ENCODE results near the gene SLC39A11. TPM values are rescaled to one million over a fixed set of nuclear protein-coding genes. Genes with fewer than 3 reads are reported as not detected.

Gene SLC39A11
- total and polyA plus RNA-seq, 2 of the 13 experiments (the other 11 are each of a cell fraction or from before 2014, with no cell fraction given): 17.2 to 31.5 TPM

DNA sequence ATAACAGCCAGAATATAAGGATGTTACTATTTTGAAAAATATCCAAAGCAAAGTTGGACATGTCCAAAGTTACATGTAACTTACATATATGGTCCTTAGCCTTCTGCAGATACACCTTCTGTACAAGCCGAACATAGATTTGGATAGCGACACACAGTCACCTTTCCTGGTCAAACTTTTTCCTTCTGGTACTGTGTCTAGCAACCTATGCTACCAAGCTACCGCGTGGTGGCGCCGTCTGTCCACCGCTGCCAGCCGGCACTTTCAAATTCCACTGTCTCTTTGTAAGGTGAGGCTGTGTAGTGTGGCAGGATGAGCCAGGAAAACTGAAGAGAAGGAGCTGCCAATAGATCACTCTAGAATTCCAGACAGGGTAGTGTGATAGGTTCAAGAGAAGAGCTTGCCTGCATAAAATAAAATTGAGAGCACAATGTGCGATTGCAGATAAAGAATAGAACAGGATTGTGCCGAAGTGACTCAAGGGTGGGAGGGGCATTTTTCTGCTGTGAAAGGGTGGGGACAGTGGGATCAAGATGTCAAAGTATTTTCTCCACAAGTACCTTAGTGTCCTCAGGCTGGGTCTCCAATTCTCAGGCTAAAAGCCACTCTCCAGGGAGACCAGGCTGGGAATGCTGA, 366.9 kb downstream of the SLC39A11 start (continued):
- TF ChIP-seq, protein P1, sequence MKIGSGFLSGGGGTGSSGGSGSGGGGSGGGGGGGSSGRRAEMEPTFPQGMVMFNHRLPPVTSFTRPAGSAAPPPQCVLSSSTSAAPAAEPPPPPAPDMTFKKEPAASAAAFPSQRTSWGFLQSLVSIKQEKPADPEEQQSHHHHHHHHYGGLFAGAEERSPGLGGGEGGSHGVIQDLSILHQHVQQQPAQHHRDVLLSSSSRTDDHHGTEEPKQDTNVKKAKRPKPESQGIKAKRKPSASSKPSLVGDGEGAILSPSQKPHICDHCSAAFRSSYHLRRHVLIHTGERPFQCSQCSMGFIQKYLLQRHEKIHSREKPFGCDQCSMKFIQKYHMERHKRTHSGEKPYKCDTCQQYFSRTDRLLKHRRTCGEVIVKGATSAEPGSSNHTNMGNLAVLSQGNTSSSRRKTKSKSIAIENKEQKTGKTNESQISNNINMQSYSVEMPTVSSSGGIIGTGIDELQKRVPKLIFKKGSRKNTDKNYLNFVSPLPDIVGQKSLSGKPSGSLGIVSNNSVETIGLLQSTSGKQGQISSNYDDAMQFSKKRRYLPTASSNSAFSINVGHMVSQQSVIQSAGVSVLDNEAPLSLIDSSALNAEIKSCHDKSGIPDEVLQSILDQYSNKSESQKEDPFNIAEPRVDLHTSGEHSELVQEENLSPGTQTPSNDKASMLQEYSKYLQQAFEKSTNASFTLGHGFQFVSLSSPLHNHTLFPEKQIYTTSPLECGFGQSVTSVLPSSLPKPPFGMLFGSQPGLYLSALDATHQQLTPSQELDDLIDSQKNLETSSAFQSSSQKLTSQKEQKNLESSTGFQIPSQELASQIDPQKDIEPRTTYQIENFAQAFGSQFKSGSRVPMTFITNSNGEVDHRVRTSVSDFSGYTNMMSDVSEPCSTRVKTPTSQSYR (CRISPR knock-in tag; IDR thresholded peaks at IDR 0.05; ENCODE audit: borderline replicate concordance): peak; percentile 16; the same call in 1 of the 2 replicates
- TF ChIP-seq NFIC (IDR thresholded peaks at IDR 0.05; ENCODE audit: low read length) (no peak), ZNF329 (CRISPR knock-in tag; IDR thresholded peaks at IDR 0.05; ENCODE audit: low read depth) (no peak), PCBP1 (IDR thresholded peaks at IDR 0.05; ENCODE audit: borderline replicate concordance, low read depth, low read length) (no peak), ZBTB42 (CRISPR knock-in tag; IDR thresholded peaks at IDR 0.05) (no peak), GATAD1 (CRISPR knock-in tag; IDR thresholded peaks at IDR 0.05) (0 out of 2 replicates have a peak, but pooled peaks have one; percentile 49), ZNF75D (CRISPR knock-in tag; IDR thresholded peaks at IDR 0.05; ENCODE audit: borderline replicate concordance) (no peak), ZNF556 (CRISPR knock-in tag; IDR thresholded peaks at IDR 0.05; ENCODE audit: borderline replicate concordance) (no peak), ZNF883 (CRISPR knock-in tag; IDR thresholded peaks at IDR 0.05; ENCODE audit: not compliant biosample characterization) (no peak), ZFY (CRISPR knock-in tag; IDR thresholded peaks at IDR 0.05) (no peak), MTA1 (CRISPR knock-in tag; IDR thresholded peaks at IDR 0.05; ENCODE audit: borderline replicate concordance) (no peak), ARNT (IDR thresholded peaks at IDR 0.05) (no peak), MTF2 (CRISPR knock-in tag; IDR thresholded peaks at IDR 0.05; ENCODE audit: borderline replicate concordance) (no peak), ZNF317 (CRISPR knock-in tag; IDR thresholded peaks at IDR 0.05) (no peak), ZNF256 (CRISPR knock-in tag; conservative IDR thresholded peaks at IDR 0.05) (no peak), HDAC1 (CRISPR knock-in tag; IDR thresholded peaks at IDR 0.05) (no peak), ZSCAN22 (CRISPR knock-in tag; IDR thresholded peaks at IDR 0.05) (no peak), ATF7 (IDR thresholded peaks at IDR 0.05) (no peak), ATF7 (CRISPR knock-in tag; IDR thresholded peaks at IDR 0.05) (no peak)
- TF ChIP-seq, protein P2, sequence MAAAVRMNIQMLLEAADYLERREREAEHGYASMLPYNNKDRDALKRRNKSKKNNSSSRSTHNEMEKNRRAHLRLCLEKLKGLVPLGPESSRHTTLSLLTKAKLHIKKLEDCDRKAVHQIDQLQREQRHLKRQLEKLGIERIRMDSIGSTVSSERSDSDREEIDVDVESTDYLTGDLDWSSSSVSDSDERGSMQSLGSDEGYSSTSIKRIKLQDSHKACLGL (CRISPR knock-in tag; IDR thresholded peaks at IDR 0.05): no peak
- TF ChIP-seq, protein P3, sequence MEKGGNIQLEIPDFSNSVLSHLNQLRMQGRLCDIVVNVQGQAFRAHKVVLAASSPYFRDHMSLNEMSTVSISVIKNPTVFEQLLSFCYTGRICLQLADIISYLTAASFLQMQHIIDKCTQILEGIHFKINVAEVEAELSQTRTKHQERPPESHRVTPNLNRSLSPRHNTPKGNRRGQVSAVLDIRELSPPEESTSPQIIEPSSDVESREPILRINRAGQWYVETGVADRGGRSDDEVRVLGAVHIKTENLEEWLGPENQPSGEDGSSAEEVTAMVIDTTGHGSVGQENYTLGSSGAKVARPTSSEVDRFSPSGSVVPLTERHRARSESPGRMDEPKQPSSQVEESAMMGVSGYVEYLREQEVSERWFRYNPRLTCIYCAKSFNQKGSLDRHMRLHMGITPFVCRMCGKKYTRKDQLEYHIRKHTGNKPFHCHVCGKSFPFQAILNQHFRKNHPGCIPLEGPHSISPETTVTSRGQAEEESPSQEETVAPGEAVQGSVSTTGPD (CRISPR knock-in tag; IDR thresholded peaks at IDR 0.05): no peak
- TF ChIP-seq, protein P4, sequence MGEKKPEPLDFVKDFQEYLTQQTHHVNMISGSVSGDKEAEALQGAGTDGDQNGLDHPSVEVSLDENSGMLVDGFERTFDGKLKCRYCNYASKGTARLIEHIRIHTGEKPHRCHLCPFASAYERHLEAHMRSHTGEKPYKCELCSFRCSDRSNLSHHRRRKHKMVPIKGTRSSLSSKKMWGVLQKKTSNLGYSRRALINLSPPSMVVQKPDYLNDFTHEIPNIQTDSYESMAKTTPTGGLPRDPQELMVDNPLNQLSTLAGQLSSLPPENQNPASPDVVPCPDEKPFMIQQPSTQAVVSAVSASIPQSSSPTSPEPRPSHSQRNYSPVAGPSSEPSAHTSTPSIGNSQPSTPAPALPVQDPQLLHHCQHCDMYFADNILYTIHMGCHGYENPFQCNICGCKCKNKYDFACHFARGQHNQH (CRISPR knock-in tag; IDR thresholded peaks at IDR 0.05): peak; percentile 63; the same call in 1 of the 2 replicates
- TF ChIP-seq, protein P5, sequence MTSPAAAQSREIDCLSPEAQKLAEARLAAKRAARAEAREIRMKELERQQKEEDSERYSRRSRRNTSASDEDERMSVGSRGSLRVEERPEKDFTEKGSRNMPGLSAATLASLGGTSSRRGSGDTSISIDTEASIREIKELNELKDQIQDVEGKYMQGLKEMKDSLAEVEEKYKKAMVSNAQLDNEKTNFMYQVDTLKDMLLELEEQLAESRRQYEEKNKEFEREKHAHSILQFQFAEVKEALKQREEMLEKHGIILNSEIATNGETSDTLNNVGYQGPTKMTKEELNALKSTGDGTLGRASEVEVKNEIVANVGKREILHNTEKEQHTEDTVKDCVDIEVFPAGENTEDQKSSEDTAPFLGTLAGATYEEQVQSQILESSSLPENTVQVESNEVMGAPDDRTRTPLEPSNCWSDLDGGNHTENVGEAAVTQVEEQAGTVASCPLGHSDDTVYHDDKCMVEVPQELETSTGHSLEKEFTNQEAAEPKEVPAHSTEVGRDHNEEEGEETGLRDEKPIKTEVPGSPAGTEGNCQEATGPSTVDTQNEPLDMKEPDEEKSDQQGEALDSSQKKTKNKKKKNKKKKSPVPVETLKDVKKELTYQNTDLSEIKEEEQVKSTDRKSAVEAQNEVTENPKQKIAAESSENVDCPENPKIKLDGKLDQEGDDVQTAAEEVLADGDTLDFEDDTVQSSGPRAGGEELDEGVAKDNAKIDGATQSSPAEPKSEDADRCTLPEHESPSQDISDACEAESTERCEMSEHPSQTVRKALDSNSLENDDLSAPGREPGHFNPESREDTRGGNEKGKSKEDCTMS (CRISPR knock-in tag; conservative IDR thresholded peaks at IDR 0.05): no peak

Measured in HepG2 (cell line).